Endothelial cell of umbilical vein (primary cell): ENCODE results near the gene PNLIPRP2. TPM values are rescaled to one million over a fixed set of nuclear protein-coding genes. Genes with fewer than 3 reads are reported as not detected.

ENCODE experiments used
- BruUV-seq: library from RNA; stranded (reverse); fragments of 400-500 nt; replicated peaks from 2 replicates; lab custom pipeline; 2021; lab: Mats Ljungman, UMichigan
- CTCF ChIA-PET: fragments of 300-600, 350-600 bp; sonication (Branson Sonifier 250); formaldehyde crosslinking; loops from one replicate; lab custom pipeline; 2021; ENCODE audit warnings: antibody characterized with exemption, inconsistent platforms; lab: Charles Lee
- POLR2A ChIA-PET: fragments of 300-600, 350-600 bp; sonication (Branson Sonifier 250); formaldehyde crosslinking; loops from one replicate; lab custom pipeline; 2021; ENCODE audit warnings: antibody characterized with exemption, inconsistent platforms; lab: Charles Lee
- DNase-seq: peaks from one replicate; pipeline ENCODE4 v3.0.0-alpha.2; 2011; ENCODE audit warnings: low read depth, low spot score
- FAIRE-seq: peaks from 2 replicates; lab custom pipeline; 2011; peaks lifted over from hg19 to GRCh38; lab: Jason Lieb, UNC
- H2AFZ ChIP-seq: 2 replicates; pipeline ENCODE4 v1.6.0; 2012; ENCODE audit warnings: low read depth, low read length, control low read depth, inconsistent platforms
- H3K27ac ChIP-seq: 2 replicates; pipeline ENCODE4 v1.5.1; 2011; ENCODE audit warnings: low read depth, mild to moderate bottlenecking, control low read depth, low read length, moderate library complexity; ENCODE audit not compliant: insufficient read depth
- H3K27me3 ChIP-seq, 2 experiments: 2 replicates each; pipeline versions ENCODE4 v1.6.0 to v1.6.1; 2011; ENCODE audit warnings: low read length in 2 of 2, mixed read lengths in 1 of 2; ENCODE audit not compliant: control insufficient read depth in 2 of 2, insufficient read depth in 2 of 2
- H3K36me3 ChIP-seq, 2 experiments: 2 replicates in 1 of 2; 3 replicates in 1 of 2; pipeline ENCODE4 v1.5.1; 2011; ENCODE audit warnings: low read length in 2 of 2, mild to moderate bottlenecking in 1 of 2, moderate library complexity in 1 of 2; ENCODE audit not compliant: control insufficient read depth in 2 of 2, insufficient read depth in 2 of 2; ENCODE audit errors: extremely low read depth in 1 of 2
- H3K4me1 ChIP-seq: 3 replicates; pipeline ENCODE4 v1.5.1; 2011; ENCODE audit warnings: mild to moderate bottlenecking, low read length; ENCODE audit not compliant: control insufficient read depth, insufficient read depth; ENCODE audit errors: extremely low read depth
- H3K4me2 ChIP-seq: 2 replicates; pipeline ENCODE4 v1.6.1; 2011; ENCODE audit warnings: low read length, control low read depth, mixed read lengths; ENCODE audit not compliant: insufficient read depth
- H3K4me3 ChIP-seq, 3 experiments: fragments of 200-600 bp in 1 of 3; sonication (generic), shearing (Covaris generic) in 1 of 3; replicated peaks in 1 of 3; 2 replicates each; pipeline ENCODE4 v1.5.1; 2011 to 2016; ENCODE audit warnings: control low read depth in 3 of 3, low read length in 3 of 3, mild to moderate bottlenecking in 2 of 3, inconsistent platforms in 1 of 3, low read depth in 1 of 3, moderate library complexity in 1 of 3; ENCODE audit not compliant: insufficient read depth in 1 of 3
- H3K79me2 ChIP-seq: 2 replicates; pipeline ENCODE4 v1.6.0; 2012; ENCODE audit warnings: low read length, inconsistent platforms; ENCODE audit not compliant: control insufficient read depth, insufficient read depth
- H3K9ac ChIP-seq: replicated peaks from 2 replicates; pipeline ENCODE3; 2011; ENCODE audit warnings: low read length, control low read depth; ENCODE audit not compliant: insufficient read depth; ENCODE audit errors: extremely low read depth
- H3K9me1 ChIP-seq: replicated peaks from 3 replicates; pipeline ENCODE4 v1.6.0; 2011; ENCODE audit warnings: mild to moderate bottlenecking, low read length; ENCODE audit not compliant: control insufficient read depth, insufficient read depth; ENCODE audit errors: extremely low read depth
- H3K9me3 ChIP-seq: replicated peaks from 2 replicates; pipeline ENCODE4 v1.5.1; 2012; ENCODE audit warnings: low read length, inconsistent platforms; ENCODE audit not compliant: control insufficient read depth, insufficient read depth
- H4K20me1 ChIP-seq: replicated peaks from 2 replicates; pipeline ENCODE3; 2011; ENCODE audit warnings: mild to moderate bottlenecking, low read length; ENCODE audit not compliant: control insufficient read depth, insufficient read depth; ENCODE audit errors: extremely low read depth
- EZH2 ChIP-seq: IDR thresholded peaks from 2 replicates; pipeline ENCODE4 v1.6.1; 2012; ENCODE audit warnings: borderline replicate concordance, low read depth, mild to moderate bottlenecking, moderate library complexity, low read length, inconsistent platforms; ENCODE audit not compliant: severe bottlenecking
- FOS ChIP-seq: IDR thresholded peaks from 2 replicates; pipeline ENCODE4 v1.6.1; 2011; ENCODE audit warnings: mild to moderate bottlenecking, low read length, moderate library complexity, borderline replicate concordance; ENCODE audit not compliant: insufficient read depth
- GATA2 ChIP-seq: IDR thresholded peaks from 2 replicates; pipeline ENCODE4 v1.7.0; 2011; ENCODE audit warnings: low read depth, mild to moderate bottlenecking, moderate library complexity, mixed read lengths, low read length; ENCODE audit not compliant: insufficient read length, insufficient read depth
- JUN ChIP-seq: IDR thresholded peaks from 2 replicates; pipeline ENCODE4 v1.6.1; 2011; ENCODE audit warnings: borderline replicate concordance, low read depth; ENCODE audit not compliant: insufficient read length, insufficient read depth
- MYC ChIP-seq: IDR thresholded peaks from one replicate; pipeline ENCODE4 v1.6.1; 2011; ENCODE audit warnings: mild to moderate bottlenecking, low read depth, low read length
- POLR2A ChIP-seq: IDR thresholded peaks from 2 replicates; pipeline ENCODE4 v1.6.1; 2012; ENCODE audit warnings: low read depth, mild to moderate bottlenecking, control low read depth, low read length
- POLR2AphosphoS5 ChIP-seq: IDR thresholded peaks from 2 replicates; pipeline ENCODE4 v1.6.1; 2012; ENCODE audit warnings: low read depth, mild to moderate bottlenecking, control low read depth, low read length, moderate library complexity; ENCODE audit not compliant: insufficient read depth
- dilution Hi-C: fragments of 300-500 bp; cut with MboI; formaldehyde crosslinking; loops from one replicate; pipeline ENCODE4 v1.15.0; 2019; ENCODE audit warnings: low sequenced_read_pairs; ENCODE audit not compliant: extremely low pct_ligation_motif_present
- intact Hi-C: fragments of 100-400 bp; cut with micrococcal nuclease; formaldehyde crosslinking; loops from one replicate; pipeline ENCODE4 v1.10.0; 2022
- polyA plus RNA-seq, 4 experiments: library from polyadenylated mRNA; depleted of rRNA in 3 of 4; stranded (reverse) in 3 of 4; unstranded in 1 of 4; fragments of >200 nt; gene quantifications; 2 replicates each; pipeline versions ENCODE4 v1.2.1 to v1.2.3, GENCODE V29; 2011 to 2012; ENCODE audit warnings: missing spikeins in 1 of 4
- total RNA-seq: library from RNA; stranded (reverse); gene quantifications from 2 replicates; pipeline ENCODE4 v1.2.3, GENCODE V29; 2021
- TF ChIP-seq, protein P1 (sequence below): IDR thresholded peaks from 2 replicates; pipeline ENCODE4 v1.6.1; 2011; ENCODE audit not compliant: insufficient read depth, insufficient read length
- TF ChIP-seq, protein P2 (sequence below), 2 donors: IDR thresholded peaks; 1 replicate in 1 of 2; 2 replicates in 1 of 2; pipeline ENCODE4 v1.5.1; 2011; ENCODE audit warnings: low read length in 2 of 2, mild to moderate bottlenecking in 2 of 2, moderate library complexity in 2 of 2, control low read depth in 1 of 2, inconsistent platforms in 1 of 2, low read depth in 1 of 2; ENCODE audit not compliant: insufficient read depth in 1 of 2; ENCODE audit errors: extremely low read depth in 1 of 2

PNLIPRP2 gene
- total and polyA plus RNA-seq, 2 donors (not counting 3 experiments of a cell fraction or from before 2014, with no cell fraction given), result not detected

DNA sequence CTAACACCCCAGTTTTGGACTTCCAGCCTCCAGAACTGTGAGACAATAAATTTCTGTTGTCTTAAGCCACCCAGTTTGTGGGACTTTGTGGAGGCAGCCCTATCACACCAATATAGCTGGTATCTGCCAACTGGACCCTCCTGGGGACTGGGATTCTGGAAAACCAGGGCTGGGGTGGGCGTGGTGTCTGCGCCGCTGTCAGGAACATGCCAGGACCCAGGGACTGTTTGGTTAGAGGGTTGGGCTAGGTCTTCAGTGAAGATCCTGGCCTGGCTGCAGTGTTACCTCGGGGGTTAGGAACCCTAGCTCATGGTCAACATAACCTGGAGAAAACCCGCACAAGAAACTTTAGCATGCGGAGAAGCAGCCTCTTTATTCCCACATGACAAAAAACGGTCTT lies 42.6 kb downstream of the PNLIPRP2 start:
- BruUV-seq, result no TSS peak
- TF ChIP-seq POLR2AphosphoS5 (no peak), FOS (no peak), MYC (no peak), POLR2A (no peak), GATA2 (no peak), JUN (no peak), EZH2 (no peak)
- TF ChIP-seq, protein P1, sequence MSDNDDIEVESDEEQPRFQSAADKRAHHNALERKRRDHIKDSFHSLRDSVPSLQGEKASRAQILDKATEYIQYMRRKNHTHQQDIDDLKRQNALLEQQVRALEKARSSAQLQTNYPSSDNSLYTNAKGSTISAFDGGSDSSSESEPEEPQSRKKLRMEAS, result no peak
- TF ChIP-seq, protein P2, sequence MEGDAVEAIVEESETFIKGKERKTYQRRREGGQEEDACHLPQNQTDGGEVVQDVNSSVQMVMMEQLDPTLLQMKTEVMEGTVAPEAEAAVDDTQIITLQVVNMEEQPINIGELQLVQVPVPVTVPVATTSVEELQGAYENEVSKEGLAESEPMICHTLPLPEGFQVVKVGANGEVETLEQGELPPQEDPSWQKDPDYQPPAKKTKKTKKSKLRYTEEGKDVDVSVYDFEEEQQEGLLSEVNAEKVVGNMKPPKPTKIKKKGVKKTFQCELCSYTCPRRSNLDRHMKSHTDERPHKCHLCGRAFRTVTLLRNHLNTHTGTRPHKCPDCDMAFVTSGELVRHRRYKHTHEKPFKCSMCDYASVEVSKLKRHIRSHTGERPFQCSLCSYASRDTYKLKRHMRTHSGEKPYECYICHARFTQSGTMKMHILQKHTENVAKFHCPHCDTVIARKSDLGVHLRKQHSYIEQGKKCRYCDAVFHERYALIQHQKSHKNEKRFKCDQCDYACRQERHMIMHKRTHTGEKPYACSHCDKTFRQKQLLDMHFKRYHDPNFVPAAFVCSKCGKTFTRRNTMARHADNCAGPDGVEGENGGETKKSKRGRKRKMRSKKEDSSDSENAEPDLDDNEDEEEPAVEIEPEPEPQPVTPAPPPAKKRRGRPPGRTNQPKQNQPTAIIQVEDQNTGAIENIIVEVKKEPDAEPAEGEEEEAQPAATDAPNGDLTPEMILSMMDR (IDR thresholded peaks at IDR 0.05; ENCODE audit: extremely low read depth in 1 of 2, insufficient read depth in 1 of 2, low read depth in 1 of 2, low read length in 2 of 2), result no peak

More for the DNA sequence above, 42.6 kb downstream of the PNLIPRP2 start:
- intact Hi-C loops, result no loop called here
- no peak overlapping the region for H3K4me2 ChIP-seq
- no peak overlapping the region for H3K4me3 ChIP-seq
- no peaks in the 10 kb centered on the region for H3K9me1 ChIP-seq
- POLR2A ChIA-PET, result no interaction called here
- CTCF ChIA-PET, result interaction anchor here (1.1 kb wide), 2 partner anchors 19 to 511 kb away, joined by 3 to 4 read pairs; no protein-coding TSS in a partner anchor
- DNase-seq, result no peak
- H3K4me1 ChIP-seq, result no peaks in the 10 kb centered on the region
- no peak overlapping the region for H2AFZ ChIP-seq
- dilution Hi-C loops, result no loop called here
- no peaks in the 10 kb centered on the region for H4K20me1 ChIP-seq
- H3K27ac ChIP-seq, result no peak overlapping the region
- no peak overlapping the region for H3K9ac ChIP-seq
- H3K36me3 ChIP-seq, result no peaks in the 10 kb centered on the region
- H3K9me3 ChIP-seq, result no peaks in the 10 kb centered on the region
- no peaks in the 10 kb centered on the region for H3K79me2 ChIP-seq
- no peaks in the 10 kb centered on the region for H3K27me3 ChIP-seq
- FAIRE-seq, result no peak
